ENCODE data around the gene GKN1. TPM values are rescaled to one million over a fixed set of nuclear protein-coding genes. Genes with fewer than 3 reads are reported as not detected.

The GKN1 gene
- total and polyA plus RNA-seq, 2 of the 8 experiments (the other 6 are each of a cell fraction or from before 2014, with no cell fraction given) = not detected

DNA sequence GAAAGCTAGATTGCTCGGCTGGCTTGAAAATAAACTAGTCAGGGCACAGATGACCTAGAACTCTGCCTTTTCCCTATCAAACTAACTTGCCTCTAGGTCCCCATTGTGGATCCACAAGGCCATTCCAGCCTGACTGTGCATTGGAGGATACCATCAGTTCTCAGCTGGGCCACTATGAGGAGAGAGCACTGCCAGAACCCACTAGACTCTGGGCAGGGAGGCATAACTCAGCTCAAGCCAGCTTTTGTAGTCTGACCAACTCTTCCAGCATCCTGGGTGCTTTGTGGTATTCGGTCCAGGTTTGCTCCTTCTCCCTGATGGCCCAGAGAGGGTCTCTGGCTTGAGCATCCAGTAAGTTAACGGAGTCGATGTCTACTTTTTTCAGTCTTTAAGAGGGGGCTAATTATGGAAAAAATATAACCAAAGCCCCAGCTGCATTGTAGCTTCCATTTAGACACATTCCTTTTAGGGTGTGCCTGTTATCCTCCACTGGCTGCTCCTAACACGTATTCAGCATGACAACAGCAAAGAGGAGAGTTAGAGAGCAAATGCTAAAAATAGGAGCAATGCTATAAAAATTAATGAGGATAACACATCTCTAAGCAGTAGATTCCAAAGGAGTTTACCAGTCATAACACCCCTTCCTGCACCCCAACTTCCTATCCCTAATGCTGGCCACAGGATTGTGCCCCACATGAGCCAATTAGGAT lies 36.9 kb upstream of the GKN1 start (continued):
- TF ChIP-seq, protein P1, sequence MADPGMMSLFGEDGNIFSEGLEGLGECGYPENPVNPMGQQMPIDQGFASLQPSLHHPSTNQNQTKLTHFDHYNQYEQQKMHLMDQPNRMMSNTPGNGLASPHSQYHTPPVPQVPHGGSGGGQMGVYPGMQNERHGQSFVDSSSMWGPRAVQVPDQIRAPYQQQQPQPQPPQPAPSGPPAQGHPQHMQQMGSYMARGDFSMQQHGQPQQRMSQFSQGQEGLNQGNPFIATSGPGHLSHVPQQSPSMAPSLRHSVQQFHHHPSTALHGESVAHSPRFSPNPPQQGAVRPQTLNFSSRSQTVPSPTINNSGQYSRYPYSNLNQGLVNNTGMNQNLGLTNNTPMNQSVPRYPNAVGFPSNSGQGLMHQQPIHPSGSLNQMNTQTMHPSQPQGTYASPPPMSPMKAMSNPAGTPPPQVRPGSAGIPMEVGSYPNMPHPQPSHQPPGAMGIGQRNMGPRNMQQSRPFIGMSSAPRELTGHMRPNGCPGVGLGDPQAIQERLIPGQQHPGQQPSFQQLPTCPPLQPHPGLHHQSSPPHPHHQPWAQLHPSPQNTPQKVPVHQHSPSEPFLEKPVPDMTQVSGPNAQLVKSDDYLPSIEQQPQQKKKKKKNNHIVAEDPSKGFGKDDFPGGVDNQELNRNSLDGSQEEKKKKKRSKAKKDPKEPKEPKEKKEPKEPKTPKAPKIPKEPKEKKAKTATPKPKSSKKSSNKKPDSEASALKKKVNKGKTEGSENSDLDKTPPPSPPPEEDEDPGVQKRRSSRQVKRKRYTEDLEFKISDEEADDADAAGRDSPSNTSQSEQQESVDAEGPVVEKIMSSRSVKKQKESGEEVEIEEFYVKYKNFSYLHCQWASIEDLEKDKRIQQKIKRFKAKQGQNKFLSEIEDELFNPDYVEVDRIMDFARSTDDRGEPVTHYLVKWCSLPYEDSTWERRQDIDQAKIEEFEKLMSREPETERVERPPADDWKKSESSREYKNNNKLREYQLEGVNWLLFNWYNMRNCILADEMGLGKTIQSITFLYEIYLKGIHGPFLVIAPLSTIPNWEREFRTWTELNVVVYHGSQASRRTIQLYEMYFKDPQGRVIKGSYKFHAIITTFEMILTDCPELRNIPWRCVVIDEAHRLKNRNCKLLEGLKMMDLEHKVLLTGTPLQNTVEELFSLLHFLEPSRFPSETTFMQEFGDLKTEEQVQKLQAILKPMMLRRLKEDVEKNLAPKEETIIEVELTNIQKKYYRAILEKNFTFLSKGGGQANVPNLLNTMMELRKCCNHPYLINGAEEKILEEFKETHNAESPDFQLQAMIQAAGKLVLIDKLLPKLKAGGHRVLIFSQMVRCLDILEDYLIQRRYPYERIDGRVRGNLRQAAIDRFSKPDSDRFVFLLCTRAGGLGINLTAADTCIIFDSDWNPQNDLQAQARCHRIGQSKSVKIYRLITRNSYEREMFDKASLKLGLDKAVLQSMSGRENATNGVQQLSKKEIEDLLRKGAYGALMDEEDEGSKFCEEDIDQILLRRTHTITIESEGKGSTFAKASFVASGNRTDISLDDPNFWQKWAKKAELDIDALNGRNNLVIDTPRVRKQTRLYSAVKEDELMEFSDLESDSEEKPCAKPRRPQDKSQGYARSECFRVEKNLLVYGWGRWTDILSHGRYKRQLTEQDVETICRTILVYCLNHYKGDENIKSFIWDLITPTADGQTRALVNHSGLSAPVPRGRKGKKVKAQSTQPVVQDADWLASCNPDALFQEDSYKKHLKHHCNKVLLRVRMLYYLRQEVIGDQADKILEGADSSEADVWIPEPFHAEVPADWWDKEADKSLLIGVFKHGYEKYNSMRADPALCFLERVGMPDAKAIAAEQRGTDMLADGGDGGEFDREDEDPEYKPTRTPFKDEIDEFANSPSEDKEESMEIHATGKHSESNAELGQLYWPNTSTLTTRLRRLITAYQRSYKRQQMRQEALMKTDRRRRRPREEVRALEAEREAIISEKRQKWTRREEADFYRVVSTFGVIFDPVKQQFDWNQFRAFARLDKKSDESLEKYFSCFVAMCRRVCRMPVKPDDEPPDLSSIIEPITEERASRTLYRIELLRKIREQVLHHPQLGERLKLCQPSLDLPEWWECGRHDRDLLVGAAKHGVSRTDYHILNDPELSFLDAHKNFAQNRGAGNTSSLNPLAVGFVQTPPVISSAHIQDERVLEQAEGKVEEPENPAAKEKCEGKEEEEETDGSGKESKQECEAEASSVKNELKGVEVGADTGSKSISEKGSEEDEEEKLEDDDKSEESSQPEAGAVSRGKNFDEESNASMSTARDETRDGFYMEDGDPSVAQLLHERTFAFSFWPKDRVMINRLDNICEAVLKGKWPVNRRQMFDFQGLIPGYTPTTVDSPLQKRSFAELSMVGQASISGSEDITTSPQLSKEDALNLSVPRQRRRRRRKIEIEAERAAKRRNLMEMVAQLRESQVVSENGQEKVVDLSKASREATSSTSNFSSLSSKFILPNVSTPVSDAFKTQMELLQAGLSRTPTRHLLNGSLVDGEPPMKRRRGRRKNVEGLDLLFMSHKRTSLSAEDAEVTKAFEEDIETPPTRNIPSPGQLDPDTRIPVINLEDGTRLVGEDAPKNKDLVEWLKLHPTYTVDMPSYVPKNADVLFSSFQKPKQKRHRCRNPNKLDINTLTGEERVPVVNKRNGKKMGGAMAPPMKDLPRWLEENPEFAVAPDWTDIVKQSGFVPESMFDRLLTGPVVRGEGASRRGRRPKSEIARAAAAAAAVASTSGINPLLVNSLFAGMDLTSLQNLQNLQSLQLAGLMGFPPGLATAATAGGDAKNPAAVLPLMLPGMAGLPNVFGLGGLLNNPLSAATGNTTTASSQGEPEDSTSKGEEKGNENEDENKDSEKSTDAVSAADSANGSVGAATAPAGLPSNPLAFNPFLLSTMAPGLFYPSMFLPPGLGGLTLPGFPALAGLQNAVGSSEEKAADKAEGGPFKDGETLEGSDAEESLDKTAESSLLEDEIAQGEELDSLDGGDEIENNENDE (IDR thresholded peaks at IDR 0.05; ENCODE audit: insufficient replicate concordance, low read length) = no peak
- TF ChIP-seq PHF8 (conservative IDR thresholded peaks at IDR 0.05; ENCODE audit: low read depth, low read length) (no peak), BCL11A (IDR thresholded peaks at IDR 0.05; ENCODE audit: low read depth in 2 of 2, low read length in 2 of 2) (no peak), JUND (IDR thresholded peaks at IDR 0.05; ENCODE audit: low read length) (no peak), CEBPB (IDR thresholded peaks at IDR 0.05; ENCODE audit: low read depth, low read length) (no peak)
- TF ChIP-seq, protein P2, sequence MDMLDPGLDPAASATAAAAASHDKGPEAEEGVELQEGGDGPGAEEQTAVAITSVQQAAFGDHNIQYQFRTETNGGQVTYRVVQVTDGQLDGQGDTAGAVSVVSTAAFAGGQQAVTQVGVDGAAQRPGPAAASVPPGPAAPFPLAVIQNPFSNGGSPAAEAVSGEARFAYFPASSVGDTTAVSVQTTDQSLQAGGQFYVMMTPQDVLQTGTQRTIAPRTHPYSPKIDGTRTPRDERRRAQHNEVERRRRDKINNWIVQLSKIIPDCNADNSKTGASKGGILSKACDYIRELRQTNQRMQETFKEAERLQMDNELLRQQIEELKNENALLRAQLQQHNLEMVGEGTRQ (IDR thresholded peaks at IDR 0.05; ENCODE audit: low read length) = no peak
